Hepatocyte (in vitro differentiated cells): ENCODE results near the gene PTPRD. TPM values are rescaled to one million over a fixed set of nuclear protein-coding genes. Genes with fewer than 3 reads are reported as not detected.

ENCODE experiments used
- DNase-seq: peaks from one replicate; pipeline ENCODE4 v3.0.0-alpha.2; 2016; ENCODE audit warnings: low spot score
- H2AFZ ChIP-seq: fragments of 200-600 bp; sonication (generic); 2 replicates; pipeline ENCODE4 v1.6.0; 2016; ENCODE audit warnings: antibody characterized with exemption, mild to moderate bottlenecking
- H3K27ac ChIP-seq: fragments of 200-600 bp; sonication (generic); 2 replicates; pipeline ENCODE4 v1.5.1; 2016; ENCODE audit warnings: mild to moderate bottlenecking
- H3K27me3 ChIP-seq: fragments of 200-600 bp; sonication (generic); 2 replicates; pipeline ENCODE4 v1.6.1; 2016
- H3K36me3 ChIP-seq: fragments of 200-600 bp; sonication (generic); replicated peaks from 2 replicates; pipeline ENCODE4 v1.5.1; 2016; ENCODE audit warnings: low read depth; ENCODE audit not compliant: insufficient read depth
- H3K4me1 ChIP-seq: fragments of 200-600 bp; sonication (generic); 2 replicates; pipeline ENCODE4 v1.5.1; 2016; ENCODE audit warnings: mild to moderate bottlenecking, moderate library complexity; ENCODE audit not compliant: insufficient read depth
- H3K4me2 ChIP-seq: fragments of 200-600 bp; sonication (generic); 2 replicates; pipeline ENCODE4 v1.6.0; 2016
- H3K4me3 ChIP-seq: fragments of 200-600 bp; sonication (generic); 2 replicates; pipeline ENCODE4 v1.5.1; 2016; ENCODE audit warnings: mild to moderate bottlenecking
- H3K79me2 ChIP-seq: fragments of 200-600 bp; sonication (generic); 2 replicates; pipeline ENCODE4 v1.6.0; 2017; ENCODE audit warnings: mild to moderate bottlenecking
- H3K9me2 ChIP-seq: fragments of 200-600 bp; sonication (generic); replicated peaks from 2 replicates; pipeline ENCODE4 v1.6.0; 2017; ENCODE audit warnings: mild to moderate bottlenecking; ENCODE audit not compliant: insufficient read depth
- H3K9me3 ChIP-seq: fragments of 200-600 bp; sonication (generic); 2 replicates; pipeline ENCODE4 v1.5.1; 2016; ENCODE audit warnings: low read depth, mild to moderate bottlenecking
- H4K20me1 ChIP-seq: fragments of 200-600 bp; sonication (generic); 2 replicates; pipeline ENCODE4 v1.6.0; 2016; ENCODE audit warnings: mild to moderate bottlenecking; ENCODE audit not compliant: insufficient read depth, poor library complexity, severe bottlenecking
- EZH2 ChIP-seq: fragments of 200-600 bp; sonication (generic); IDR thresholded peaks from 2 replicates; pipeline ENCODE4 v1.6.1; 2016; ENCODE audit warnings: antibody characterized with exemption, mild to moderate bottlenecking, borderline replicate concordance
- EZH2phosphoT487 ChIP-seq: fragments of 200-600 bp; sonication (generic); IDR thresholded peaks from one replicate; pipeline ENCODE4 v1.6.1; 2018; ENCODE audit warnings: antibody characterized with exemption, mild to moderate bottlenecking, low read depth, moderate library complexity; ENCODE audit not compliant: unreplicated experiment, severe bottlenecking
- WGBS: methylation state at CpG from one replicate; pipeline ENCODE4 v1.1.6; 2016; ENCODE audit warnings: low lambda C conversion rate; ENCODE audit errors: missing lambda C conversion rate; 5-methylcytosine and 5-hydroxymethylcytosine counted together
- polyA plus RNA-seq: library from polyadenylated mRNA; unstranded; fragments of >200 nt; fragmentation: Nextera tagmentation; extraction: Ambion mirVana; gene quantifications from 2 replicates; pipeline ENCODE4 v1.2.1, GENCODE V29; 2016
- total RNA-seq: library from RNA; depleted of rRNA; stranded (reverse); fragments of >200 nt; gene quantifications from 2 replicates; pipeline ENCODE4 v1.2.3, GENCODE V29; 2014
- TF ChIP-seq, protein P1 (sequence below): fragments of 200-600 bp; sonication (generic); IDR thresholded peaks from 2 replicates; pipeline ENCODE4 v1.5.1; 2016; ENCODE audit warnings: antibody characterized with exemption, mild to moderate bottlenecking; ENCODE audit not compliant: poor library complexity

Gene PTPRD
- total and polyA plus RNA-seq, 2 experiments from 2014 or later = 6.5 to 77.6 TPM

DNA sequence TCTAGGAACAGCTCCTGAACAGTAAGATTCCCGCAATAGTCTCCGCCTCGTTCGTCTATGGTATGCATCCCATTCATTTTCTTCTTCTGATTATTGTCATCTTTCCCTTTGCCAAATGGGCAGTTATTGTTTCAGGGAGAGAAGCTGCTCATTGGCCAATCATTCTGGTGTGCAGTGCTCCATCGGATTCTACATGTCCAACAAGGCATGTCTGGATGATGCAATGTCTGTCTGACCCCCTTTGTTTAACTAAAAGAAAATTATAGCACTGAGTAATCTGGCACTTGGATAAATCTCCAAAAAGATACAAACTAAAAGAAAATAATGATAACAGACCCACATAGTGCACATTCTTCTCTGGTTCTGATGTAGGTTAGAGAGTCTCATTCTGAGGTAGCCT, 2297.6 kb downstream of the PTPRD start:
- Histone ChIP-seq H3K9me2 (no peaks in the 10 kb centered on the region), H3K79me2 (no peaks in the 10 kb centered on the region), H3K4me1 (no peaks in the 10 kb centered on the region), H4K20me1 (no peaks in the 10 kb centered on the region), H3K4me3 (no peak overlapping the region), H3K36me3 (no peaks in the 10 kb centered on the region), H2AFZ (no peak overlapping the region), H3K27me3 (no peaks in the 10 kb centered on the region), H3K9me3 (no peaks in the 10 kb centered on the region), H3K27ac (no peak overlapping the region), H3K4me2 (no peak overlapping the region)
- no peak for DNase-seq
- 95% methylated on average over 5 of the region's 5 CpGs for WGBS
- TF ChIP-seq, protein P1, sequence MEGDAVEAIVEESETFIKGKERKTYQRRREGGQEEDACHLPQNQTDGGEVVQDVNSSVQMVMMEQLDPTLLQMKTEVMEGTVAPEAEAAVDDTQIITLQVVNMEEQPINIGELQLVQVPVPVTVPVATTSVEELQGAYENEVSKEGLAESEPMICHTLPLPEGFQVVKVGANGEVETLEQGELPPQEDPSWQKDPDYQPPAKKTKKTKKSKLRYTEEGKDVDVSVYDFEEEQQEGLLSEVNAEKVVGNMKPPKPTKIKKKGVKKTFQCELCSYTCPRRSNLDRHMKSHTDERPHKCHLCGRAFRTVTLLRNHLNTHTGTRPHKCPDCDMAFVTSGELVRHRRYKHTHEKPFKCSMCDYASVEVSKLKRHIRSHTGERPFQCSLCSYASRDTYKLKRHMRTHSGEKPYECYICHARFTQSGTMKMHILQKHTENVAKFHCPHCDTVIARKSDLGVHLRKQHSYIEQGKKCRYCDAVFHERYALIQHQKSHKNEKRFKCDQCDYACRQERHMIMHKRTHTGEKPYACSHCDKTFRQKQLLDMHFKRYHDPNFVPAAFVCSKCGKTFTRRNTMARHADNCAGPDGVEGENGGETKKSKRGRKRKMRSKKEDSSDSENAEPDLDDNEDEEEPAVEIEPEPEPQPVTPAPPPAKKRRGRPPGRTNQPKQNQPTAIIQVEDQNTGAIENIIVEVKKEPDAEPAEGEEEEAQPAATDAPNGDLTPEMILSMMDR = no peak
- no peak for TF ChIP-seq EZH2
- no peak for TF ChIP-seq EZH2phosphoT487

DNA sequence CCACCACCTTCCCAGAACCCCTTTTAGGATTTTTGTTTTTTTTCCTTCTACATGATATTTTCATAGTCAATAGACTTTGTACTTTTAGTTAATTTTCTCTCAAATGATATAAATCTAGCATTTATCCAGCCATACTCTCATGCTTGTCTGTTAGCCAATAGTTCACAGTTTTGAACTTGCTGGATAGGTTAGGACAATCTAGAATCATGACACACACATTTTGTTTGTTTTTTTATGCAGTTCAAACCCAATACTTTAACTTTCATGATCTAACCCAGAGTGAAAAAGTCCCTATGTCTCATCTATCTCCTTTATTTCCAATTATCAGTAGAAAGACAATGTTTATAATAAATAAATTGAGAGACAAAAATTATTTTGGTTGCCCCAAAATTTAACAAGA, 2303.5 kb downstream of the PTPRD start:
- no peaks in the 10 kb centered on the region for H3K9me3 ChIP-seq
- no peaks in the 10 kb centered on the region for H3K36me3 ChIP-seq
- no peak overlapping the region for H3K4me2 ChIP-seq
- H3K4me1 ChIP-seq = no peaks in the 10 kb centered on the region
- no peaks in the 10 kb centered on the region for H3K9me2 ChIP-seq
- no peak overlapping the region for H3K27ac ChIP-seq
- H3K27me3 ChIP-seq = no peaks in the 10 kb centered on the region
- TF ChIP-seq EZH2 (no peak), EZH2phosphoT487 (no peak)
- no peak overlapping the region for H3K4me3 ChIP-seq
- no peaks in the 10 kb centered on the region for H3K79me2 ChIP-seq
- H4K20me1 ChIP-seq = no peaks in the 10 kb centered on the region
- H2AFZ ChIP-seq = no peak overlapping the region
- no peak for DNase-seq

DNA sequence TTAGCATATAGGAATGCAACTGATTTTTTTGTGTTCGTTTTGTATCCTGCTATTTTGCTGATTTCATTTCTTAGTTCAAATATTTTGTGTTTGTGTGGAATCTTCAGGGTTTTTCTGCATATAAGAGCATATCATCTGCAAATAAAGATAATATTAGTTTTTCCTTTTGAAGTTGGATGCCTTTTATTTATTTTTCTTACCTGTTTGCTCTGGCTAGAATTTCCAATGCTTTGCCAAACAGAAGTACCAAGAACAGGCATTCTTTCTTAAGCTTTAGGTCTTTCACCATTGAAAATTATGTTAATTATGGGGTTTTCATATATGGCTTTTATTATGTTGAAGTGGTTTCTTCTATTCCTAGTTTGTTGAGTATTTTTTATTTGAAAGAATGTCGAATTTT, 2308.1 kb downstream of the PTPRD start:
- H3K9me3 ChIP-seq = no peaks in the 10 kb centered on the region
- no peaks in the 10 kb centered on the region for H3K36me3 ChIP-seq
- no peaks in the 10 kb centered on the region for H3K9me2 ChIP-seq
- no peak overlapping the region for H3K4me2 ChIP-seq
- no peak overlapping the region for H3K4me3 ChIP-seq
- no peak overlapping the region for H2AFZ ChIP-seq
- no peak overlapping the region for H3K27ac ChIP-seq
- TF ChIP-seq EZH2phosphoT487 (no peak), EZH2 (no peak)
- TF ChIP-seq, protein P1 = no peak
- H3K27me3 ChIP-seq = no peaks in the 10 kb centered on the region
- no peaks in the 10 kb centered on the region for H3K4me1 ChIP-seq
- no peak for DNase-seq
- 62% methylated on average over 2 of the region's 2 CpGs for WGBS
- H4K20me1 ChIP-seq = no peaks in the 10 kb centered on the region
- H3K79me2 ChIP-seq = no peaks in the 10 kb centered on the region

DNA sequence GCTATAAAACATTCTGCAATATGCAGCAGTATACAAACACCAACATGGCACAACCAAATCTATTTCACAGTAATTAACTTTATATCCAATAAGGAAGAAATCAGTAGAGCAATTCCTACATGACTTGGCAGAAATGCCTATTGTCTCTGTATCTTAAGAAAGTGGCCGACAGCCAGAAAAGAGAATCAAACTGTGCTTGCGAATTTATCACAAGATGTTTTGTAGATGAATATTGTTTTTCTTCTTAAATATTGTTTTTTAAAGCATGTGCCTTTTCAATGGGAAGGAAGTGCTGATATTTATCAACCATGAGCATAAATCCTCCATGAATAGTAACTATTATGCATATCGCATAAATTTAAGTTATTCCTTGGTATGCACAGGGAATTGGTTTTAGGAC, 2311.5 kb downstream of the PTPRD start:
- H3K4me1 ChIP-seq = no peaks in the 10 kb centered on the region
- TF ChIP-seq EZH2phosphoT487 (no peak), EZH2 (no peak)
- TF ChIP-seq, protein P1 = no peak
- WGBS = 95% methylated on average over 3 of the region's 3 CpGs

More for the DNA sequence above, 2311.5 kb downstream of the PTPRD start:
- Histone ChIP-seq H3K27ac (no peak overlapping the region), H2AFZ (no peak overlapping the region), H4K20me1 (no peaks in the 10 kb centered on the region), H3K79me2 (no peaks in the 10 kb centered on the region), H3K9me2 (no peaks in the 10 kb centered on the region), H3K36me3 (no peaks in the 10 kb centered on the region), H3K4me2 (no peak overlapping the region), H3K27me3 (no peaks in the 10 kb centered on the region), H3K9me3 (no peaks in the 10 kb centered on the region), H3K4me3 (no peak overlapping the region)
- DNase-seq = no peak
